NCI-H524 (cell line): Measurements from ENCODE around the gene KCNH3.
"Not testable (repeated sequence)": the region's sequence is repeated elsewhere in the genome, so short reads cannot be mapped to it uniquely, and the experiment has no call there.

Source experiments
- DNase-seq, 2 experiments: peaks; one replicate each; lab custom pipeline; 2025; lab: John Stamatoyannopoulos, UW

Gene KCNH3

GRCh38 chr12:49529414-49529813 is 9.4 kb upstream of the KCNH3 start:
- DNase-seq, result no peak

DNA sequence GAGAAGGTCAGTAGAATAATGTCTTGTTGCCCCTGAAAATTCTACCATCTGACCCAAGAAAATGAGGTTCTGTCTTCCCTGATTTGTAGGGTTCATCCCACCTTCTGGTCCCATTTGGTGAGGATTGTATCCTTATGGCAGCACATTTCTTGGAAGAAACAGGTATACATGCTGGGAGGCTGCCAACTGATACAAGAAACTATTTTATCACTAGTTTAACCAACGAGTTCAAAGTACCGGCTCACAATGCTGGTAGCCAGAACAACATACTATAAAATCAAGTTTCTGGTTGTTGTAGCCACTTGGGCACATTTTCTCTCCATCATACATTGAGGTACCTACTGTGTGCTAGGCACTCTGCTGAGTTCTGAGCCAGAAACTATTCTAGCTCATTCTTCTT is 7.1 kb upstream of the KCNH3 start:
- no peak for DNase-seq

DNA sequence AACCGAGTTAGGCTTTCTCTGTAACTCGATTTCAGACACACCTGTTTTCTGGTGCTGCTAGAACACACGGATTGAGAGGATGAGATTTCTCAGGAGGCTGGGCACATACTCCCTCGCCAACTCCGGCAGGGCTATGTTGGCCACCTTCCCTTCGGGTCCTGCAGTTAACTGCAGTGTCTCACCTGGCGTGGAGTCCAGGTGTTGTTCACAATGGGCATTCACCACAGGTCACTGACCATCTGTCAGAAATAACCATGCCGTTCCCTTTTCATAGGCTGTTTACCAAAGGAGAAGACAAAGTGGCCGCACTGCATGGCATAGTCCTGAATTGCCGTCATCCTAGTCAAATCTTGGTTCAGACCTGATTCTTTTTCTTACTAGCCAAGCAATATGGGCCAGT is 5.5 kb upstream of the KCNH3 start:
- DNase-seq, result no peak

GRCh38 chr12:49534122-49534521 is 4.7 kb upstream of the KCNH3 start:
- DNase-seq, result not testable (repeated sequence)

GRCh38 chr12:49534731-49535278 is 4.0 kb upstream of the KCNH3 start:
- peak in 1 of 2 experiments; percentile 16 for DNase-seq

DNA sequence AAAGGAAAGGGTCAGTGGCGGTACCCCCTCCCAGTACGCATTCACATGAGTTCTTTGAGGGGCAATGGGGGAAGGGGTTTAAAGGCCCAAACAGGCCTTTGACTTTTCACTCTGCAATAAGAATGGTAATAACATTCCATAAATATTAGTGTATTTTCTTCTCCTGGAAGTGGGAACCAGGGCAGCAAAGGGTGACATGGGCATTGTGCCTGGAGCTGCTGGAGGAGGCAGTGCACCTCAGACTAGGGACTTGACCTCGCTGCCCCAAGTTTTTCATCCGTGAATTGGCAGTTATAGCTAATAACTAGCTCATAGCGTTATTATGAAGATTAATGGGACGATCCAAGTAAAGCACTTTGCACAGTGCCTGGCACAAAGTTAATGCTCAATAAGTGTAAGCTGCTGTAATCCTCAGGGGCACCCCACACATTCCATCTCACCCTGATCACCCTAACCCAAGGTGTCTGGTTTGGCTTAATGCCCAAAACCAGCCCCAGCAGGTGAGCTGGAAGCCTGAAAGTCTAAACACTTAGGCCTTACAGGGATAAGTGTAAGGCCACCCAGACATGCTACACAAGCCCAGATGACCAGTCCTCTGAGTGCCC is 2.8 kb upstream of the KCNH3 start:
- DNase-seq, result no peak

DNA sequence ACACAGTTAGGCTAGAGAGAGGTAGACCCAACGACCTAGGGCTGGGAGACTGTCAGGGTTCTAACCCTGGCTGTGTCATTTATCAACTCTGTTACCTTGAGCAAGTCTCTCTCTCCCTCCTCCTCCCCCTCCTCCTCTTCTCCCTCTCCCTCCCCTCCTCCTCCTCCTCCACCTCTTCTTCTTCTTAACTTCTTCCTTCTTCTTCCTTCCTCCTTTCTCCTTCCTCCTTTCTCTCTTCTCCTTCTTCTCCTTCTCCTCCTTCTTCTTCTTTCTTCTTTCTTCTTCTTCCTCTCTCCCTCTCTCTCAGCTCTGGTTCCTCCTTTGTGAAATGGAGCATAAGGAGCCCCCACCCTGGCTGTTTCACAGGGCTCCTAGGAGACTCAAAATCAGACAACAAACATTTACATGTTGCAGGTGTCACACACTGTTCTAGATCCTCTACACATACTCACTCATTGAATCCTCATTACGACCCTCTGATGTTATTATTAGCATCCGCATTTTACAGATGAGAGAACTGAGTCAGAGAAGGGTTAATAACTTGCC is 2.2 kb upstream of the KCNH3 start:
- DNase-seq, result no peak

GRCh38 chr12:49537231-49537751 is 1.5 kb upstream of the KCNH3 start:
- DNase-seq, result peak; percentile 46 to 78

DNA sequence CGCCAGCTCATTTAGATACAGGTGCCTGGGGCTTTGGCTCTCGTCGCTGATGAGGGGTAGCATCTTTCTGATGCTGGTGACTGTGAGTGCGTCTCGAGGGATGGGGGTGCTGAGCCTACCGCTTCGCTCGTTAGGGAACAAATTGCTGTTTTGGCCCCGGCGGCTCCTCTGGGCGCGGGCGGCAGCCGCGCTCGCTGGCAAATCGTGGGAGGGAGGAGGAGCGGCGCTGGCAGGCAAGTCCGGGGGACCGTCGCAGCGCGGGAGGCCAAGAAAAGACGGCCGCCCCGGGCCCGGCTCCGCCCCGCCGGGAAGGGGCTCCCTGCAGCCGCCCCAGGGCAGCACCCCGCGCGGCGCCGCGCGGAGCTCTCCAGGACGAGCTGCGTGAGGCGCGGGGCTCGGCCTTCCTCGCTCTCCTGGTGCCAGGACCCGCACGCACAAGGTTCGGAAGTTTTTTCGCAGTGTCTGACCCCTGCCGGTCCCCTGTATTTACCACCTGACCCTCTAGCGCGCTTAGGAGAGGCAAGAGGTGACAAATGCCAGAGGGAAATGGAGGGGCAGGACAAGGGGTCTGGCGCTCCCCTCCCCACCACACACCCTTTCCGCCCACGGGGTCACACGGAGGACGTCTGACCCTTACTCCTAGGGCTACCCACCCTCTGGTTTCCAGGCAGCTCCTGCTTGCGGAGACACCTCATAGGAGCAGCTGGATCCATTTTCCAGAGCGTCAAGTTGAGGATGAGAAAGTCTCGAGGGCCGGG is 899 bp upstream of the KCNH3 start:
- DNase-seq, result peak in 1 of 2 experiments; percentile 60

GRCh38 chr12:49539406-49540228 is 787 bp downstream of the KCNH3 start:
- peak in 1 of 2 experiments; percentile 29 for DNase-seq

DNA sequence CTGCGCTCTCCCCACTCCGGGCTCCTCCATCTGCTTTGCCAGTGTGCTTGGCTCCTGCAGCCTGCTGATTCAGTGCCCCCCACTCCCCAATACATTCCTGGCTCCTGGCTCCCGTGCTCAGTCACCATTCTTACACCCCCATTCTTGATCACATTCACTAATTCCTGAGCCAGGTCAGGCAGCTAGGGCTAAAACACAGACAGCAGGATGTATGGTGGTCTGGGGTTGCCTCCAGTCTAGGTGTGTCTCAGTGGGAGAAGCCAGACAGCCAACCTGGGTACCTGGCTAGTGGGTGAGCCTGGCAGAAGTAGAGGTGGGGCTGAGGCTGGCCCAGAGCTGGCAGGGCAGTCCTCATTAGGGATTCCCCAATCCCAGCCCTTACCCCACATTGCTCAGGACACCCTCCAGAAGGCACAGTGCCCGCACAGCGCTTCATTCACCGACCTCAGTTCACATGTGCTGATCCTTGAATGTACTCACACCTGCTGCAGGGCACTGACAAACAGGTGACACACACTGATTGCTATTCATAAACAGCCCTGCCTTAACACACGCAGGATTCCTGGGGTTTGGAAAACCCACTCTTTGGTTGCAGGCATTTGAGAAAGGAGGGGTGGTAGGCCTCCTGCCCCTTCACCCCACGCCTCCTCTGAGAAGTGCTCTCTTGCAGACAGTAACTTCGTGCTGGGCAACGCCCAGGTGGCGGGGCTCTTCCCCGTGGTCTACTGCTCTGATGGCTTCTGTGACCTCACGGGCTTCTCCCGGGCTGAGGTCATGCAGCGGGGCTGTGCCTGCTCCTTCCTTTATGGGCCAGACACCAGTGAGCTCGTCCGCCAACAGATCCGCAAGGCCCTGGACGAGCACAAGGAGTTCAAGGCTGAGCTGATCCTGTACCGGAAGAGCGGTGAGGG is 1.7 kb downstream of the KCNH3 start:
- peak in 1 of 2 experiments; percentile 13 for DNase-seq

DNA sequence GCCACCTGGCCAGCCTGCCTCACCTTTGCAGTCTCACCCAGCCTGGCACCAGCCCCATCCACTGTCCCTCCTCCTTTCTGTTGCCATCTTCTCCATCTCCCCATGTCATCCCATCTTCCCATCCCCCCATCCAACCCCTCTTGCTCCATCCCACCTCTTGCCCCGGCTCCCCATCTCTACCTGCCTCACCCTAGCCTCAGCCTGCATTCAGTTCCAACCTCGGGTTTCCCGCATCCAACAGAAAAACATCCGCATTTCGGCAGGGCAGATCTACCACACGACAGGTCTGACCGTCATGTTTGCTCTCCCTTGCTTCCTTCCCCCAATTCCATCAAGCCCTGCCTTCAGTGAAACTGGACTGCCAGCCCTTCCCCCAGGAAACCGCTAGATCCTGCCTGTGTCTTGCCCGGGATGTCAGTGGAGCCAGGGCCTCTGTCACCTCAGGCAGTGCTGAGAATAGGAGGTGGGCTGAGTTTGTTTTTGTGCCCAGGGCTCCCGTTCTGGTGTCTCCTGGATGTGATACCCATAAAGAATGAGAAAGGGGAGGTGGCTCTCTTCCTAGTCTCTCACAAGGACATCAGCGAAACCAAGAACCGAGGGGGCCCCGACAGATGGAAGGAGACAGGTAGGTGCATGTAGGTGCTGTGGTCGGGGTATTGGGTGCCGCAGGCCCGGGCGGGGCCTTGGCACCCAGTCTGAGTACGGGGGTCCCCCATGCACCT is 2.5 kb downstream of the KCNH3 start:
- DNase-seq, result no peak

DNA sequence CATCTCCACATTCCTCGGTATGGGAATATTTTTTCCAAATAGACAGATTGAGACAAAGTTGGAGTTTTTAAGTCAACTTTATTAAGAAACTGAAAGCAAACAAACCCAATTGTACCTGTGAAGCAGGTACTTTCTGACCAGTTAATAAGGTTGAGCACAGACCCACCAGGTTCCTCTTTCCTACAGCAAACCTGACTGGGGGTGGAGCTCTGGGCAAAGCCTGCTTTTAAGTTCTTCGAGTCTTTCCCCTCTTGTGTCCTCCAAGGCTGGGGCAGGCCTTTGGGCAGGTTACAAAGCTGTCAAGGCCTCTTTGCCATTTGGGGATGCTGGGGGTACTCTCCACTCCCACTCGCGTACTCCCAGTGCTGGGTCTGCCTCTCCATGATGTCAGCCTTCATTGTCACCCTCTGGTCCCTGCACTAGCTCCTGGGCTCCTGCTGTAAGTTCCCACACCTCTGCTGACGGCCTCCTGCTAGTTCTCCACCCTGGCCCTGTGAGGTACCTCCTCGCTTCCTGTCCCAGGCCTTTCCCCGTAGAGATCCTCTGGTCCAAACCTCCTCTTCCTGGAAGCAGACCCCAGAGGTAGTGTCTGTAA is 3.2 kb downstream of the KCNH3 start:
- DNase-seq, result no peak

DNA sequence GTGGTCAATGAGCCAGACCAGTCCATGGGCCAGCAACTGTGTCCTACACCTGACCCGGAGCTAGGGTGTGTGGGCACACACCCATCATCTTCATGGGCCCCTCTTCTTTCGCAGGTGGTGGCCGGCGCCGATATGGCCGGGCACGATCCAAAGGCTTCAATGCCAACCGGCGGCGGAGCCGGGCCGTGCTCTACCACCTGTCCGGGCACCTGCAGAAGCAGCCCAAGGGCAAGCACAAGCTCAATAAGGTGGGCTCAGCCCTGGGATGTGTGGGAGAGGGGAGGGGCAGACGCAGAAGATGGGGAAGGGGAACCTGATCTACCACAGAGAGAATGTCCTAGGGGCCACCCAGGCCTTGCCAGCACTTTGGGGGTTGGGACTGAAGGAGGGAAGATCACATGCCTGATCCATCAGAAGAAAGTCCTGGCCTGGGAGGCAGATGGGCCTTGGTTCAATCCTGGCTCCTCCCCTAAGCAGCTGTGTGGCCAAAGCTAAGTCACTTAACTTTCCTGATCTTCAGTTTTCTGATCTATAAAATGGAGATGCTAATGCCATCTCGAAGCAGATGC is 3.8 kb downstream of the KCNH3 start:
- DNase-seq, result no peak

GRCh38 chr12:49543221-49543913 is 4.5 kb downstream of the KCNH3 start:
- peak in 1 of 2 experiments; percentile 16 for DNase-seq

DNA sequence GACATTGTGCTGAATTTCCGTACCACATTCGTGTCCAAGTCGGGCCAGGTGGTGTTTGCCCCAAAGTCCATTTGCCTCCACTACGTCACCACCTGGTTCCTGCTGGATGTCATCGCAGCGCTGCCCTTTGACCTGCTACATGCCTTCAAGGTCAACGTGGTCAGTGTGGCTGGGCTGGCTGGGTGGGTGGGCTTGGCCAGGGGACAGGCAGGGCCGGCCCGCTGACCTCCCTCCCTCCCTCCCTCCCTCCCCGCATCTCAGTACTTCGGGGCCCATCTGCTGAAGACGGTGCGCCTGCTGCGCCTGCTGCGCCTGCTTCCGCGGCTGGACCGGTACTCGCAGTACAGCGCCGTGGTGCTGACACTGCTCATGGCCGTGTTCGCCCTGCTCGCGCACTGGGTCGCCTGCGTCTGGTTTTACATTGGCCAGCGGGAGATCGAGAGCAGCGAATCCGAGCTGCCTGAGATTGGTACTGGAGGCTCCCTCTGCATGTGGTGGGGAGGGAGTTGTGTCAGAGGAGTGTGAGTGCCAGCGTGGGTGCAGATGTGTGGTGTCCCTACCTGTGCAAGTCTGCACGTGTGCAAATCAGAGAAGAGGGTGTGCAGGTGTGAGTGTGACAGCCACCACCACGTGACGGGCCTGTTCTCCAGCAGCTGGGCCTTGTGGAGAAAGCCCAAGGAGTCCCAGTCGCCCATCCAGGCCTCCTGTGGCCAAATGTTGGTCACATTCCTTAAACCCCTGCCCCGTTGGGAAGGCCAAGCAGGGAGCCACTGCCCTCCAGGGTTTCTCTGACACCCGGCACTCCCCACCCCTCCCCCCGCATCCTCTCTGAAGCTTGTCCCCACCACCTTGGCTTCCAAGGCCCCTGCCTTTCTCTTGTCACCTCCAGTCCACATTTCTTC is 5.3 kb downstream of the KCNH3 start:
- DNase-seq, result no peak

GRCh38 chr12:49545815-49546214 is 7.0 kb downstream of the KCNH3 start:
- no peak for DNase-seq

DNA sequence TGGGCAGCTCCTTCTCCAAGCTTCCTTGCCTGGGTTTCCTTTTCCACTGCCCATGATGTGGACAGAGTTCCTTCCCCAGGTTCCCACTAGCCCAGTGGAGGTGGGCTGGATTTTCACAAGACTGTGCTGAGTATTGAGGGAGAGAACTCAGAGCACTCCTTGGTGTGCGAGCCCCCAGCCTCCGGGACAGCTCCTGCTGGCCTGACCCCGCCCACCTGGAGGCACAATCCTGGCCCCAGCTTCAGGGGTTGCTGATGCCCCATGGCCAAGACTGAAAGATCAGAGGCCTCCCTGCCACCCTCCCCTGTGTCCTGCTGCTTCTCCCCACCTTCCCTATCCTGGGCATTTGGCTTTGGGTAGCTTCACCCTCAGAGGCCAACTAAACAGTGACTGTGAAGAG is 7.7 kb downstream of the KCNH3 start:
- no peak for DNase-seq
